Astrocyte (in vitro differentiated cells and primary cell): Measurements from ENCODE around the gene RB1. TPM values are rescaled to one million over a fixed set of nuclear protein-coding genes. Genes with fewer than 3 reads are reported as not detected.

ENCODE experiments used
- DNase-seq: peaks from one replicate; pipeline ENCODE4 v3.0.0-alpha.2; 2010; ENCODE audit warnings: low read depth
- FAIRE-seq: peaks from 2 replicates; lab custom pipeline; 2011; peaks lifted over from hg19 to GRCh38; lab: Jason Lieb, UNC
- H2AFZ ChIP-seq: 2 replicates; pipeline ENCODE4 v1.6.0; 2012; ENCODE audit warnings: low read depth, low read length, inconsistent platforms
- H3K27ac ChIP-seq: 2 replicates; pipeline ENCODE4 v1.5.1; 2011; ENCODE audit warnings: low read depth, low read length, inconsistent platforms
- H3K27me3 ChIP-seq: 2 replicates; pipeline ENCODE4 v1.6.0; 2011; ENCODE audit warnings: low read length, inconsistent platforms; ENCODE audit not compliant: insufficient read depth
- H3K36me3 ChIP-seq: 2 replicates; pipeline ENCODE4 v1.5.1; 2011; ENCODE audit warnings: low read length, inconsistent platforms; ENCODE audit not compliant: insufficient read depth
- H3K4me1 ChIP-seq: 2 replicates; pipeline ENCODE4 v1.5.1; 2011; ENCODE audit warnings: low read length, inconsistent platforms; ENCODE audit not compliant: insufficient read depth
- H3K4me2 ChIP-seq: 2 replicates; pipeline ENCODE4 v1.6.0; 2012; ENCODE audit warnings: low read length, inconsistent platforms
- H3K4me3 ChIP-seq: 2 replicates; pipeline ENCODE4 v1.5.1; 2011; ENCODE audit warnings: low read depth, mild to moderate bottlenecking, low read length, inconsistent platforms; ENCODE audit not compliant: insufficient read depth
- H3K79me2 ChIP-seq: 2 replicates; pipeline ENCODE4 v1.6.0; 2012; ENCODE audit warnings: mild to moderate bottlenecking, low read length, inconsistent platforms; ENCODE audit not compliant: insufficient read depth
- H3K9ac ChIP-seq: 2 replicates; pipeline ENCODE4 v1.6.0; 2012; ENCODE audit warnings: mild to moderate bottlenecking, low read length, inconsistent platforms
- H3K9me3 ChIP-seq: 2 replicates; pipeline ENCODE4 v1.5.1; 2012; ENCODE audit warnings: low read depth, mild to moderate bottlenecking, low read length, inconsistent platforms; ENCODE audit not compliant: insufficient read depth
- H4K20me1 ChIP-seq: 2 replicates; pipeline ENCODE4 v1.6.0; 2012; ENCODE audit warnings: low read length, inconsistent platforms; ENCODE audit not compliant: insufficient read depth
- H3K27ac Mint-ChIP-seq: one replicate; pipeline ENCODE4 v1.8.0; 2021; ENCODE audit warnings: mild to moderate bottlenecking, mixed read lengths; ENCODE audit not compliant: unreplicated experiment
- H3K27me3 Mint-ChIP-seq: one replicate; pipeline ENCODE4 v1.8.0; 2021; ENCODE audit warnings: low read depth, mixed read lengths; ENCODE audit not compliant: unreplicated experiment
- H3K36me3 Mint-ChIP-seq: one replicate; pipeline ENCODE4 v1.8.0; 2021; ENCODE audit warnings: low read depth, mixed read lengths; ENCODE audit not compliant: unreplicated experiment
- H3K4me1 Mint-ChIP-seq: one replicate; pipeline ENCODE4 v1.8.0; 2021; ENCODE audit warnings: low read depth, mixed read lengths; ENCODE audit not compliant: unreplicated experiment
- H3K4me3 Mint-ChIP-seq: one replicate; pipeline ENCODE4 v1.8.0; 2021; ENCODE audit warnings: mild to moderate bottlenecking, moderate library complexity, mixed read lengths; ENCODE audit not compliant: unreplicated experiment
- H3K9me3 Mint-ChIP-seq: one replicate; pipeline ENCODE4 v1.8.0; 2021; ENCODE audit warnings: mild to moderate bottlenecking, mixed read lengths; ENCODE audit not compliant: unreplicated experiment
- EZH2 ChIP-seq: IDR thresholded peaks from 2 replicates; pipeline ENCODE4 v1.6.1; 2012; ENCODE audit warnings: mild to moderate bottlenecking, low read length, inconsistent platforms; ENCODE audit not compliant: insufficient read depth
- total RNA-seq: library from RNA; stranded (reverse); gene quantifications from 2 replicates; pipeline ENCODE4 v1.2.1, GENCODE V29; 2021
- TF ChIP-seq, protein P1 (sequence below): IDR thresholded peaks from 2 replicates; pipeline ENCODE4 v1.5.1; 2011; ENCODE audit warnings: low read depth, mild to moderate bottlenecking, inconsistent platforms, low read length, moderate library complexity; ENCODE audit not compliant: insufficient read depth

RB1 gene
- total RNA-seq, 1 donor from 2014 or later, result 32.7 TPM

GRCh38 chr13:48380581-48380980, 77.0 kb downstream of the RB1 start:
- H3K4me1 Mint-ChIP-seq, result no peaks in the 10 kb centered on the region
- H3K27ac Mint-ChIP-seq, result no peak overlapping the region
- H3K27me3 Mint-ChIP-seq, result no peaks in the 10 kb centered on the region
- FAIRE-seq (no peak), DNase-seq (no peak)
- no peak overlapping the region for H2AFZ ChIP-seq
- H3K4me1 ChIP-seq, result no peaks in the 10 kb centered on the region
- peaks cover 6% of the 10 kb centered on the region for H3K36me3 ChIP-seq
- H4K20me1 ChIP-seq, result no peaks in the 10 kb centered on the region
- H3K4me2 ChIP-seq, result no peak overlapping the region
- no peak overlapping the region for H3K9ac ChIP-seq
- H3K27ac ChIP-seq, result no peak overlapping the region
- no peak overlapping the region for H3K4me3 Mint-ChIP-seq
- TF ChIP-seq, protein P1, sequence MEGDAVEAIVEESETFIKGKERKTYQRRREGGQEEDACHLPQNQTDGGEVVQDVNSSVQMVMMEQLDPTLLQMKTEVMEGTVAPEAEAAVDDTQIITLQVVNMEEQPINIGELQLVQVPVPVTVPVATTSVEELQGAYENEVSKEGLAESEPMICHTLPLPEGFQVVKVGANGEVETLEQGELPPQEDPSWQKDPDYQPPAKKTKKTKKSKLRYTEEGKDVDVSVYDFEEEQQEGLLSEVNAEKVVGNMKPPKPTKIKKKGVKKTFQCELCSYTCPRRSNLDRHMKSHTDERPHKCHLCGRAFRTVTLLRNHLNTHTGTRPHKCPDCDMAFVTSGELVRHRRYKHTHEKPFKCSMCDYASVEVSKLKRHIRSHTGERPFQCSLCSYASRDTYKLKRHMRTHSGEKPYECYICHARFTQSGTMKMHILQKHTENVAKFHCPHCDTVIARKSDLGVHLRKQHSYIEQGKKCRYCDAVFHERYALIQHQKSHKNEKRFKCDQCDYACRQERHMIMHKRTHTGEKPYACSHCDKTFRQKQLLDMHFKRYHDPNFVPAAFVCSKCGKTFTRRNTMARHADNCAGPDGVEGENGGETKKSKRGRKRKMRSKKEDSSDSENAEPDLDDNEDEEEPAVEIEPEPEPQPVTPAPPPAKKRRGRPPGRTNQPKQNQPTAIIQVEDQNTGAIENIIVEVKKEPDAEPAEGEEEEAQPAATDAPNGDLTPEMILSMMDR, result no peak
- H3K9me3 ChIP-seq, result no peaks in the 10 kb centered on the region
- no peaks in the 10 kb centered on the region for H3K27me3 ChIP-seq
- H3K79me2 ChIP-seq, result no peaks in the 10 kb centered on the region
- no peaks in the 10 kb centered on the region for H3K9me3 Mint-ChIP-seq
- peaks cover 5% of the 10 kb centered on the region for H3K36me3 Mint-ChIP-seq
- no peak overlapping the region for H3K4me3 ChIP-seq

DNA sequence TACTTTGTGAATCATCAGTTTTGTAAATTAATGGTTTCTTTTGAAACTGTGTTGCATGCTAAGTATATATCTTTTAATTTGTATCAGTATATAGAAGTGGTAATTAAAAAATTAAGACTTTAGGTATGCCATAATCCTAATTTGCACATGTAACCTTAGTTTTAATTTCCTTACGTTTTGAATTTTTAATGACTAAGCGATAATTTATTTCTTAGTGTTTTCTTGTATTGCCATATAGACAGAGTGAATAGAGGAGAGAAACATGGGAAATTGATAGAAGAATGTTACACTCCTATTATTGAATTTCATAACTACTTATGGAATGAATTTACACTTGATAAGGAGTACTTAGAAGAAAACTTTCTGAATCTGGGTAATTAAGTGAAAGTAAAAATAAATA, 79.8 kb downstream of the RB1 start:
- H3K27me3 Mint-ChIP-seq, result no peaks in the 10 kb centered on the region
- no peaks in the 10 kb centered on the region for H4K20me1 ChIP-seq
- no peak overlapping the region for H3K27ac Mint-ChIP-seq
- peaks cover 6% of the 10 kb centered on the region for H3K36me3 ChIP-seq
- no peaks in the 10 kb centered on the region for H3K27me3 ChIP-seq
- no peaks in the 10 kb centered on the region for H3K9me3 ChIP-seq
- H3K9ac ChIP-seq, result no peak overlapping the region
- no peak overlapping the region for H3K4me3 ChIP-seq
- H3K4me1 ChIP-seq, result no peaks in the 10 kb centered on the region
- H3K27ac ChIP-seq, result no peak overlapping the region
- no peaks in the 10 kb centered on the region for H3K4me1 Mint-ChIP-seq
- no peak for FAIRE-seq
- no peaks in the 10 kb centered on the region for H3K79me2 ChIP-seq
- no peaks in the 10 kb centered on the region for H3K9me3 Mint-ChIP-seq
- no peak overlapping the region for H2AFZ ChIP-seq
- H3K4me2 ChIP-seq, result no peak overlapping the region
- TF ChIP-seq, protein P1, result no peak
- TF ChIP-seq EZH2, result no peak
- H3K4me3 Mint-ChIP-seq, result no peak overlapping the region
- peaks cover 5% of the 10 kb centered on the region for H3K36me3 Mint-ChIP-seq
- DNase-seq, result no peak

- TF ChIP-seq, protein P1, result no peak
- TF ChIP-seq EZH2, result no peak
- Histone ChIP-seq H4K20me1 (peaks cover 5% of the 10 kb centered on the region), H3K27ac (no peak overlapping the region), H3K27me3 (no peaks in the 10 kb centered on the region), H2AFZ (no peak overlapping the region), H3K9ac (no peak overlapping the region), H3K36me3 (no peaks in the 10 kb centered on the region), H3K9me3 (no peaks in the 10 kb centered on the region), H3K4me3 (no peak overlapping the region), H3K4me1 (no peaks in the 10 kb centered on the region), H3K79me2 (no peaks in the 10 kb centered on the region), H3K4me2 (no peak overlapping the region)
- FAIRE-seq, result no peak
- Mint-ChIP-seq H3K27ac (no peak overlapping the region), H3K4me3 (no peak overlapping the region), H3K36me3 (peaks cover 9% of the 10 kb centered on the region), H3K9me3 (no peaks in the 10 kb centered on the region), H3K4me1 (no peaks in the 10 kb centered on the region), H3K27me3 (no peaks in the 10 kb centered on the region)
- DNase-seq, result no peak
Measured at GRCh38 chr13:48386816-48387215, 83.3 kb downstream of the RB1 start.
